Ureter (tissue), 1 donor: Measurements from ENCODE around the gene CEP89. TPM values are rescaled to one million over a fixed set of nuclear protein-coding genes. Genes with fewer than 3 reads are reported as not detected.
A peak's percentile ranks its signal among the peaks of the same experiment; 100 is the strongest.
"Not testable (repeated sequence)": the region's sequence is repeated elsewhere in the genome, so short reads cannot be mapped to it uniquely, and the experiment has no call there.

ENCODE experiments used
- DNase-seq: peaks from one replicate; pipeline ENCODE4 v3.0.0-alpha.2; 2020; ENCODE audit warnings: low spot score
- total RNA-seq: library from RNA; stranded (reverse); gene quantifications from one replicate; pipeline ENCODE4 v1.2.4, GENCODE V29; 2023
- donor health status: DM: yes; HTN: yes; CAD: no.

Gene CEP89
- 25.4 TPM for total RNA-seq

DNA sequence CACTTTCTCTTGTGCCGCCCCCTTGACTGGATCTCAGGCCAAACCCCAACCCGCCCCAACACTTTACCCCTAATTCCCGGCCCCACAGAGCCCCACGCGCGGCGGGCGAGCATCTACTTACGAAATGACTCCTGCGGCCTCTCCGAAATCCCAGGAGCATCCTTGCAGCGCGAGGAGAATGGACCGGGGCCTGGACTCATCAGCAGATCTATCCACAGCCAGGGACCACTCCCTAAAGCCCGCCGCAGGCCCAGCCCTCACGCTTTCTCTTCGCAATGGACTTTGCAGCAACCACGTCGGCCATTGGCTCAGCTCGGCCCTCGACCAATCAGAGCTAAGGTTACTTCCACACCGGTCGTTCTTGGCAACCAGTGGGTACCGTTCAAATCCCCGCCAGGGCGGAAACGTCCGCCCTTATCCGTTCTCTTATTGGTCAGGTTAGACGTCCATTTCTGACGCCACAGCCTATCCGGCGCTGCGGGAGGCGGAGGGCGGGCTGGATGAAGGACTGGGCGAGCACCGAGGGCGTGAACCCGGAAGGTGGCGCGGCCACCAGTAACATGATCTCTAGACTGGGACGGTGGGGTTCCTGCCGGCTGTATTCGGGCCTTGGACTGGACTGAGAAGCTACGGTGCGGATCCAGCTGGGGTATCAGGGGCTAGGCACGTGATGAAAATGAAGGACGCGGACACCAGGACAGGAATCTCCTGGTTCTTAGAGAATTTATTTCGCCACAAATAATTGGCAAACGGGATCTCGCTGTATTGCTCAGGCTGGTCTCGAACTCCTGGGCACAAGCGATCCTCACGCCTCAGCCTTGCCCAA is at the start of gene CEP89, which contains the start of gene FAAP24:
TSS of gene CEP89 (minus strand) at position 244 of the 826 bp plus-strand sequence. CDS start at position 160, 84 bp downstream.
TSS of gene FAAP24 (plus strand) at position 528 of the 826 bp plus-strand sequence. CDS start 955 bp downstream, outside the sequence.
- peak; percentile 100 for DNase-seq

DNA sequence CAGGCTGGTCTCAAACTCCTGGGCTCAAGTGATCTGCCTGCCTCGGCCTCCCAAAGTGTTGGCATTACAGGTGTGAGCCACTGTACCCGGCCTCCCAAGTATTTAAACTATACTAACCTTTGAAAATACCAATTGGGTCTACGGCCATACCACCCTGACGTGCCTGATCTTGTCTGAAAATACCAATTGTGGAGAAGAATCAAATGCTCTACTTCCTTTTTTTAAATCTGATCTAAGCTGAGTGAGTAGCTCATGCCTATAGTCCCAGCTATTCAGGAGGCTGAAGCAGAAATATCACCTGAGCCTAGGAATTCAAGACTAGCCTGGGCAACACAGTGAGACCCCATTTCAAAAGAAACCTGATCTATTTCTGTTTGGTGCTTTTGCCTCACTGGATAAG is 39.1 kb upstream of the CEP89 start:
- DNase-seq: not testable (repeated sequence)

DNA sequence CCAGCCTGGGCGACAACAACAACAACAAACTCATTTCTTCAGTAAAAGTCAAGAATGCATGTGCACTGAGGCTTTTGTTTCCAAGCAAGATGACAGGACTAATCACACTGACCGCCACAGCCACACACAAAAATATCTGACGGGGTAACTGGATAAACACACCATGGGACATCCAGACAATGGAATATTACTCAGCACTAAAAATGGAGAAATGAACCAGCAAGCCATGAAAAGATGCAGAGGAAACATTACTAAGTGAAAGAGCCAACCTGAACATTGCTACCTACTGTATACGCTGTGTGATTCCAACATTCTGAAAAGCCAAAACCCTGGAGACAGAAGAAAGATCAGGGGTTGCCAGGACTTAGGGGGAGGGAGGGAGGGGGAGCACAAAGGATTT is 37.0 kb upstream of the CEP89 start:
- no peak for DNase-seq

DNA sequence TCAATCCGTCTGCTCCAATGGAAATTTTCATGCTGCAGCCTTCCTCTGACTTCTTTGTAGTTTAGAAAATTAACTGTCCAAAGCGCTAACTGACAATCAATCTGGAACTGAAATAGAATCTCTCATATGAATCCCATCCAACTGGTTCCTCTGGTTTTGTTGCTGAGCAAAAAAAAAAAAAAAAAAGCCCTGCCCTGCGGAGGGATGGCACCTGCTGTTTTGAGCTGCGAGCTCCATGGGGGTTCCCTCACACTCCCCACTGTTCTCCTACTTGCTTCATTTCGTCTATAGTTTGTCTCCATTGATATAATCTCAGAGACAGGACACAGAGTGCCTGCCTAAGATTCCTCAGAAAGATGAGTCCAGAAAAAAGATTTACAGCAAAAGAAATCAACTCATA is 33.7 kb upstream of the CEP89 start:
- no peak for DNase-seq

DNA sequence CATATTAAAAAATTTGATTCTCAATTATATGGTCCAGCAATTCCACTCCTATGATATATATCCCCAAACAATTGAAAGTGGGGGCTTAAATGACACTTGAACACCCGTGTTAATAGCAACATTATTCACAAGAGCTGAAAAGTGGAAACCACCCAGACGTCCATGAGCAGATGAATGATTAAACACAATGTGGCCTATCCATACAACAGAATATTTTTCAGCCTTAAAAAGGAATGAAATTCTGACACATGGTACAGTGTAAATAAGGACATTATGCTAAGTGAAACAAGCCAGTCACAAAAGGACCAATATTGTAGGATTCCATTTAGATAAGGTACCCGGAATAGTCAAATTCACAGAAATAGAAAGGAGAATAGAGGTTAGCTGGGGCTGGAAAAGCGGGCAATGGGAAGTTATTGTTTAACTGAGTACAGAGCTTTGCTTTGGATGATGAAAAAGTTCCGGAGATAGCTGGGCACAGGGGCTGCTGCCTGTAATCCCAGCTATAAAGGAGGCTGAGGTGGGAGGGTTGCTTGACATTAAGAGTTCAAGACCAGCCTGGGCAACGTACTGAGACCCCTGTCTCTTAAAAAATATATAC is 31.8 kb upstream of the CEP89 start:
- DNase-seq: not testable (repeated sequence)

DNA sequence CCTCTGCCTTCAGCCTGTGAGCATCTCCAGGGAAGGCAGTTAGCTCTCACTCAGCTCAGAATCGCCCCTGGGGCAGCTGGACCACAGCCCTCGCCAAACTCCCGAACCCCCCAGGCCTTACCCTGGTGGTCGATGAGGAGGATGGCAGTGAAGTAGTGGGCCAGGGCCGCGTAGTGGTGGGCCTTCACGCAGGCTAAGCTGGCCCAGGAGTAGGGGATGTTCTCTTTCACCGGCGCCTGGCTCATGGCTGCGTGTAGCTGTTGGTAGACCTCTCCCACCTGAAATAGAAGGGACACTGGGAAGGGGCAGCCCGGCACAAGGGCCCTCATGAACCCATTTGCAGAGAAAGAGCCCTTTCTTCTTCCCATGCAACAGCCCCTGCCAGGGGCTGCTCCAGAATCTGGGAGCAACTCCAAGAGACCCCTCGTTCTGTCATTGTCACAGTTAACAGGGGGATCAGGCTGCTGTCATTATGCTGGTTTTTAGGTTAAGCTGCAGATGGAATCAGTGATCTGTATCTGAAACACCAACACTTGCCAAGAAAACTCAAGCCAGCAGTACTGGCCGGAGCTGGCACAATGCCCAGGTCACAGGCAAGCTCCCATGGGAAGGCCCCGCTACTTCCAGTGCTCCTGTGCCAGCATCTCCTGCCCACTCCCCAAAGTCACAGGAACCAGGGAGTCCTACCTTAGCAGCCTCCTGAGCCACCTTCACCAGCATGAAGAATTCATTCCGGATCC is 30.5 kb upstream of the CEP89 start:
- DNase-seq: not testable (repeated sequence)

DNA sequence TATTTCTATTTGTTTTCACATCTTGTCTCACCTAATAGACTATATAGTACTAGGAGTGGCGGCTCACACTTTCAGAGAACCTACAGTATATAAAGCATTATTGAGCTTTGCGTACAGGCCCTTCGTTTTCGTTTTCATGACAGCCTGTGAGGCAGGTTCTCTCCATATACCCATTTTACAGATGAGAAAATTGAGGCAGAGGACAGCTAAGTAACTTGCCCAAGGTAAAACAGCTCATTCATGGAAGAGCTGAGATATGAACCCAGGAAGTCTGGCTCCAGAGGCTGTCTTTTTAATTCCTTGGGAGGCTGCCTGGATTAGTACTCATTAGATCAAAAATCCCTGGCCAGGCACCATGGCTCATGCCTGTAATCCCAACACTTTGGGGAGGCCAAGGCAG is 29.2 kb upstream of the CEP89 start:
- DNase-seq: no peak

DNA sequence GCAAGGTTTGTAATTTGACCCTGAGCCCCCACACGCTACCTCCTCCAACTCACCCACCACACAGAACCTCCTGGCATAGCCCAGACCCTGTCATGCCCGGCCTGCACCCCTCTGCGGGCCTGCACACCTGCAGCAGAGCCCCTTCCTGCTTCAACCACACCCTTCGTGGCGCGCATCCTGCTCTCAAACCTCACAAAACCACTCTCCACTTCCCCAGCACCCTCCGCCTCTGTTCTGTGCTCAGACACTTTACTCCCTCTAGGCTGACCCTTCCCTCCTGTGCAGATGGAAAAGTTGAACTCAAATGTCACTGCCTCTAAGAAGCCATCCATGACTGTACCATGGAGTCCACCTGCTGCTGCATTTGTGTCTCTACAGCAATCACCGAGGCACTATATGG is 28.8 kb upstream of the CEP89 start:
- no peak for DNase-seq

DNA sequence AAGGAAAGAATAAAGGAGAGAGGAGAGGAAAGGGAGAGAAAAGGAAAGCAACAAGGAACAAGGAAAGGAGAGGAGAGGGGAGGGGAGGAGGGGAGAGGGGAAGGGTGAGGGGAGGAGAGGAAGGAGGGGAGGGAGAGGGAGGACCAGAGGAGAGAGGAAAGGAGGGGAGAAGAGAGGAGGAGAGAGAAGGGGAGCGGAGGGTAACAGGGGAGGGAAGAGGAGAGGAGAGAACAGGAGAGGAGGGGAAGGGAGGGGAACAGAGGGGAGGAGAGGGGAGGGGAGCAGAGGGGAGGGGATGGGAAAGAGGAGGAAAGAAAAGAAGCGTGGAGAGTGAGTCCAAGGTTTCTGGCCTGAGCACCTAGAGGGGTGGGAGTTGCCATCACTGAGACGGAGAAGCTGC is 27.0 kb upstream of the CEP89 start:
- no peak for DNase-seq

DNA sequence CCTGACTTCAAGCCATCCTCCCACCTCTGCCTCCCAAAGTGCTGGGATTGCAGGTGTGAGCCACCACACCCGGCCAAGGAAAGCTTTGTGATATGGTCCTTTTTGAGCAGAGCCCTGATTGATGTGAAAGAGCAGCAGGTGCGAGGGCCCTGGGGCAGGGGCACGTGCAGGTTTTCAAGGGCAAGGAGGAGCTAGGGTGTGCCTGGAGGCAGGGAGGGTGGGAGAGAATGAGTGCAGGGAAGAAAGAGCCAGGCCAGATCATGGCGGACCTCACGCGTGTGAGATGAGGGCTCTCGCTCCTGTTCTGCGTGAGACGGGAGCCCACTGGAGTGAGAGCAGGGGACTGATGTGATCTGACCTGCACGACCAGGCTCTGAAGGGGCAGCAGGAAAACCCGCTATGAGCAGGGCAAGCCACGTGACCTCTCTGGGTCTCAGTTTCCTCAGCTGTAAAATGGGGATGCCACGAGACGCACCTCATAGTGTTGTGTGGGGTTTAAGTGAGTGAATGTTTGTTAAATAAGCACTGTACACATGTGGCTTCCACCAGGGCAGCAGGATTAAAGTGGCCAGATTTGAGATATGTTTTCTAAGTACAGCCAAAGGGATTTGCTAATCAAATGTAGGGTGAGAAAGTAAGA is 26.1 kb upstream of the CEP89 start:
- no peak for DNase-seq

DNA sequence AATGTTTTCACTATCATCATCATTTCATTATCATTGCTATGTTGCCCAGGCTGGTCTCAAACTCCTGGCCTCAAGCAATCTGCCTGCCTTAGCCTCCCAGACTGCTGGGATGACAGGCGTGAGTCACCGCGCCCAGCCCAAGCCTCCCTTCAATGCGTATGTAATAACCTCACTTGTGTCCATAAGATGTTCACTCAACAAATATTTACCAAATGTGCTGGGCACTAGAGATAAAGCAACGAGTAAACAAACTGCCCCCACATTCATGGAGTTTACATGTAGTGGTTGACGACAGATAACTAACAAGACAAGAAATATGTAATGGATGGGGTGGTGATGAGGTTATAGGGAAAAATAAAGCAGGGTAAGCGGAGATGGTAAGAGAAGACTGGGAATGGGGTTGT is 25.3 kb upstream of the CEP89 start:
- not testable (repeated sequence) for DNase-seq

DNA sequence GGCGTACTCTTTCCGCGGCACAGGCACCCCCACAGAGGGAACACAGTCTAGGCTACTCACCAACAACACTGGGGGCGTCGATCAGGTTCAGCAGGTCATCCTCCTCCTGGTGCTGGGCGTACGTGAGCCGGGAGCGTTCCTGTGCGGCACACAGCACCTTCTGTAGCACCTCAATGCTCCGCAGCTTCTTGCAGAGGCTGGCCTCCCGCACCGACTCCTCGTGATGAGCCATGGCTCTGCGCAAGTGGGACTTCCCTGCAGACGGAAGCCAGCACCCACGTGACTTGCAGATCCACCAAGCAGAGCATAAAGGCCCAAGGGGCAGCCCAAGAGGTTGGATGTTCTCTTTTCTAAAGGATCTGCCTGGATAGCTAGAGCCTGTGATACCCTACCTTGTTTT is 24.2 kb upstream of the CEP89 start:
- DNase-seq: not testable (repeated sequence)

DNA sequence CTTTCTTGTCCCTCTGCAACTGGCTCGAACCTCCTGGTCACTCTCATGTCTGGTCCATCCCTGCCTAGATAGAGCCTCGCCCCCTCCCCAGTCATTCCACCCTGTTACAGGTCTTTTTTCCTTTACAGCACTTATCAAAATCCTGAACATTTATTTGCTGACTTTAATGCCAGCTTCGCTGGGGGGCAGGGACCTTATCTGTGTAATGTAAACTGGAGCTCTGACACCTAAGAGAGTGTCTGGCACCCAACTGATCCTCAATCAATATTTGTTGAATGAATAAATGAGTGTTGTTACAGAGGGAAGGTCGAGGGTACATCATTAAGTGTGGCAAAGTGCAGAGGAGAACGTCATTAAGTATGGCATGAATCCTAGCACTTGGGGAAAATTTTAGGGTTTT is 17.0 kb upstream of the CEP89 start:
- DNase-seq: no peak

DNA sequence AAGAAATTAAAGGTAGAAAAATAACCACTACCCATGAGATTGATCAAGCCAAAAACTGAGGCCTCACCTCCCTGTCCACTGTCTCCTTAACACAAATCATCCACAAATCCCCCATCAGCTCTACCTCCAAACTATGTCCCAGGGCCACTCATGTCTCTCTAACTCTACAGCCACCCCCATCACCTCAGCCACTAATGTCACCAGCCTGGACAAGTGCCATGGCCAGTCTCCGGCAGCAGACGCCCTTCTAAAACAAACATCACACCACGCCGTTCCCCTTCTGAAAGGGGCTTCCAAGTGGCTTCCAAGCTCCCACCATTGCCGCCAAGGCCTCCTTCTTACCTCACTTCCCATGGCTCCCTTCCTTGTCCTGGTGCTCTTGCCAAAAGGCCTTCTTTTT is 16.5 kb upstream of the CEP89 start:
- DNase-seq: not testable (repeated sequence)

DNA sequence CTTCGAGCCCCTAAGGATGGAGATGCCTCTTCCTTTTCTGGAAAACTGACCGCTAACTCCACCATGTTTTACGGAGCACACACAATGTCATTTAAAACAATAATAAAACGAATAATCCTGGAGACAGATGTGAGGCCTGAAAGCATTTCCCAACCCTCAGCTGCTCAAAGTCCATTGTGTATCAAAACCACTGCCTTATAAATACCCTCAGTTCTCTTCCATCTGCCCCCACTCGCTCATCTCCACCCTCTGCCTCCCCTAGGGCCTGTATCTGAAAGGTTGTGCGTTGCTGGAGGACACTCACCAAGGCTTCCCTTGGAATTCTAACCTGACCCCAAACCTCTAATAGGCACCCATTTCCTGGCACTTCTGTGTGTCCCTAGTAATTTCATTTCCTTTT is 10.7 kb upstream of the CEP89 start:
- not testable (repeated sequence) for DNase-seq

DNA sequence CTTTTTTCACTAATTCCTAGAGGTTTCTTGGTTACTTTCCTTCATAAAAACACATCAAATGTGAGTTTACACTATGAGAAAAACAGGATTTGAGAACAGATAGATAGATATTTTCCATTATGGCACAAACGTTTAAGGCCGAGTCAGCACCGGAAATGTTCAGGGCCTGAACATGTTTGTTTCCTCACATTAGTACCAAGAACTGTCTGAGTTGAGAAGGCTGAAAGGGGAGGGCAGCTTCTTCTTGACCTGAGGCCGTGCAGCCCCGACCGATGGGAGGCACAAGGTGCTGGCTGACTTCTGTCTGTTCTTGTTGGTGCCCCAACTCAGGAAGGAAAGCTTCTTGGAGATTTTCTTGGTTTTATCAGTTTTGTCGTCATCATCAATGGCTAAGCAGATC is 8.0 kb upstream of the CEP89 start:
- not testable (repeated sequence) for DNase-seq

DNA sequence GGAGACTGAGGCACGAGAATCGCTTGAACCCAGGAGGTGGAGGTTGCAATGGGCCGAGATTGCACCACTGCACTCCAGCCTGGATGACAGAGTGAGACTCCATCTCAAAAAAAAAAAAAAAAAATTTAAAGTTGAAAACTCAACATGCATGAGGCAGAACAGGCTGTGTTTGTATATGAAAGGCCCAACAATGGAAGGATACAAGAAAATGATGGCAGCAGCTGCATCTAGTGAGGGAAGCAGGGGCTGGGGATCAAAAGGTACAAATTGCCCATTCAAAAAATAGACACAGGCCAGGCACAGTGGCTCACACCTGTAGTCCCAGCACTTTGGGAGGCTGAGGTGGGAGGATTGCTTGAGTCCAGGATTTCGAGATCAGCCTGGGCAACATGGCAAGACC is 6.1 kb upstream of the CEP89 start:
- not testable (repeated sequence) for DNase-seq

DNA sequence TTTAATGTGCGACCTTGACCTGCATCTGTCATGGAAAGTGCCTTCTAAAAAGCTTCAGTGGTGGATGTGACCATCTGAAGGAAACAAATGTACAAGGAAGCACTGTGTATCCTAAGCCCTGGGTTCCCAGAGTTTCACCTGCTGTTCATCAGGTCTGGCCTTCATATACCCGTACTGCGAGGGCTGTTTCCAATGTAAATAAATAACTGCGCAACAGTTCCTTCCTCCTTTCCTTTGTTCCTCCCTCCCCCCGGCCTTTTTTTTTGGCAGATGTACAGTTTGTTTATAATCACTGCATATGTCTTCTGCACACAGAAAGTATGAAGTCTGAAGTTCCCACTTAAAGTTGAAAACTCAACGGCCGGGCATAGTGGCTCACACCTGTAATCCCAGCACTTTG is 5.5 kb upstream of the CEP89 start:
- DNase-seq: no peak

DNA sequence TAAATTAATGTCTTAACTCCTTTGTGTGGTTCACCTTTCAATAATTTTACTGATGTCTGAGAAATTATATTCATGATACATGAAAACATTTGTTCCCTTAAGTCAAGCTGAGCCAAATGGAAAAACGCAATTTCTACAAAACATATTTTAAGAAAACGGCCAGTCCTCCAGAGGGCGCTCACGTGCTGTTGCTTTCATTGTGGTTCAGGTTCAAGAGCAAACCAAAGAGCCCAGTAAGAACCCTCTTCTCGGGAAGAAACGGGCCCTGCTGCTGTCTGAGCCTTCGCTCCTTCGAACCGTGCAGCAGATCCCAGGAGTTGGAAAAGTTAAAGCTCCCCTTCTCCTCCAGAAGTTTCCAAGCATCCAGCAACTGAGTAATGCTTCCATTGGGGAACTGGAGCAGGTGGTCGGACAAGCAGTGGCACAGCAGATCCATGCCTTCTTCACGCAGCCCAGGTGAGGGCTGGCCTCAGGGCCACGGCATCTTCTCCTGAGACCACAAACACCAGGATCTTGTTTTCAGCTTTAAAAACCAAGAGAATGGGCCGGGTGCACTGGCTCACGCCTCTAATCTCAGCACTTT is 4.6 kb upstream of the CEP89 start:
- peak; percentile 73 for DNase-seq

DNA sequence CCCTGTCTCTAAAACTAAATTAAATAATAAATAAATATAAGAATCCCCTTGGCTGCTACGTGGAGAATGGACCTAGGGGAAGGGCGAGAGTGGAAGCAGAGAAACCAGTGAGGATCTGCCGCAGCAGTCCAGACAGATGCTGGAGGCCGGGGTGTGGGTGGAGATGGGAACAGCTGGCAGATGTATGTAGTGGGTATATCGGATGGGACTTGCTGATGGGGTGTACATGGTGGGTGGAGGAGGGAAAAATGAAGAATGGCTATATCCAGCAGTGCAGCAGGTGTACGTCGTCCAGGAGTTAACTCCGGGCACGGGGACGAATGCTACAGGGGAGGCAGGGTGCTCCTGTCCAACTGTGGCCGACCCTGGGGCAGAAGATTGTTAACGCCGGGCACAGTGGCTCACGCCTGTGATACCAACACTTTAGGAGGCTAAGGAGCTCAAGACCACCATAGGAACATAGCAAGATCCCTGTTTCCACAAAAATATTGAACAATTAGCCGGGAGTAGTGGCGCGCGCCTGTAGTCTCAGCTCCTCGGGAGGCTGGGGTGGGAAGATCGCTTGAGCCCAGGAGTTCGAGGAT is 654 bp downstream of the CEP89 start:
- DNase-seq: no peak

DNA sequence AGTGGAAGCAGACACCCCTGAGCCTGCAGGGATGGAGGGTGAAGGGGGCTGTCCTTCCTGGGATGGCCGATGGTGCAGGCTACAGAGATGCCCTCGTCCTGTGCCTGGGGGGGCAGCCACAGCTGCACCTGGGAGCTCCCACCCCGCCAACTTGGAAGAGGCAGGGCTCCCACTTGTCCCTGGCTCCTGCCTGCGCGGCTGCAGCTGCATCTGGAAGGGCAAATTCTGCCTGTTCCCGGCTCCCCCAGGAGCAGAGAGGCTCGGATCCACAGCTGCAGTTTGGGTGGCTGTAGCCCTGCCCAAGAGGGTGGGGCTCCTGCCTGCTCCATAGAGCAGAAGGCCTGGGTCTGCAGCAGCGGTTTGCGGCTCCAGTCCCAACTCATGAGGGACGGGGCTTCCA is 2.2 kb downstream of the CEP89 start:
- DNase-seq: no peak
